ENCODE results near the gene G0S2.
A peak's percentile ranks its signal among the peaks of the same experiment; 100 is the strongest.

The G0S2 gene

DNA sequence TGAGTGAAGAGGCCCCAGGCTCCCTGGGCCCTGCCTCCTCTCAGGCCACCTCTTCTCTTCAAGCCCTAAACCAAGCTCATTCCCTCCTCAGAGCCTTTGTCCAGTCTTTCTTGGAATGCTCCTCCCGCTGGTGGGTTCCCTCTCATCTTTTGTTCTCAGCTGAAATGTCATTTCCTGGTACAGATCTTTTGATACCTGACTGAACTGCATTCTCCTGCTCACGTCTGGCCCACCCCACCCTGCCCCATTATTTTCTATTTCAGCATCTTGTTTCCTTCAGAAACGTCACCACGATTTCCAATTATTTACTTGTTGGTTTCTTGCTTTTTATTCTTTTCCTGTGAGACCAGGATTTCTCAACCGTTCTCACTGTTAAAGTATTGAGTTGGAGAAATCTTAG, 39.4 kb upstream of the G0S2 start:
- no peaks in the 10 kb centered on the region for H3K4me1 Mint-ChIP-seq
- H3K27ac Mint-ChIP-seq (ENCODE audit: low read depth) = no peak overlapping the region
- ATAC-seq (replicated peaks; ENCODE audit: extremely low read depth, poor library complexity, severe bottlenecking) (no peak), DNase-seq (ENCODE audit: low spot score in 2 of 2) (no peak)
- H3K36me3 Mint-ChIP-seq (ENCODE audit: insufficient read depth) = no peaks in the 10 kb centered on the region
- H3K9me3 Mint-ChIP-seq = no peaks in the 10 kb centered on the region
- H3K4me3 Mint-ChIP-seq = no peak overlapping the region
- H3K27me3 Mint-ChIP-seq = no peaks in the 10 kb centered on the region

DNA sequence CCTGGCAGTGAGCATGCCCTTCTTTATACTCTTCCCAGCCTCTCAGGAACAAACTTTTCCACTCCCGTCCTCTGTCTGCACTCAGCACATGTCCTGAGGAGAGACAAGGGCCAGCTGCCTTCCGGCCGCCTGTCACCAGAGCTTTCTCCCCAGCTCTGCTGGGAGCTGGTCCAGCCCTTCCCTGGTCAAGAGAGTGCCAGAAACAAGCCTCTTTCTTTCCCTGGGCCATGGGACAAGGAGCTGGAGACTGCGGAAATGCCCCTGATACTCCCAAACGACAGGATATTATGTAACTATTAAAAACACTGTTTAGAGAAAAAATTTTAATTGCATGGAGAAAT, 33.4 kb upstream of the G0S2 start:
- H3K36me3 Mint-ChIP-seq (ENCODE audit: insufficient read depth) = no peaks in the 10 kb centered on the region
- no peak overlapping the region for H3K27ac Mint-ChIP-seq (ENCODE audit: low read depth)
- no peaks in the 10 kb centered on the region for H3K4me1 Mint-ChIP-seq
- DNase-seq (ENCODE audit: low spot score in 2 of 2) (no peak), ATAC-seq (replicated peaks; ENCODE audit: extremely low read depth, poor library complexity, severe bottlenecking) (no peak)
- no peaks in the 10 kb centered on the region for H3K9me3 Mint-ChIP-seq
- no peak overlapping the region for H3K4me3 Mint-ChIP-seq
- H3K27me3 Mint-ChIP-seq = no peaks in the 10 kb centered on the region

DNA sequence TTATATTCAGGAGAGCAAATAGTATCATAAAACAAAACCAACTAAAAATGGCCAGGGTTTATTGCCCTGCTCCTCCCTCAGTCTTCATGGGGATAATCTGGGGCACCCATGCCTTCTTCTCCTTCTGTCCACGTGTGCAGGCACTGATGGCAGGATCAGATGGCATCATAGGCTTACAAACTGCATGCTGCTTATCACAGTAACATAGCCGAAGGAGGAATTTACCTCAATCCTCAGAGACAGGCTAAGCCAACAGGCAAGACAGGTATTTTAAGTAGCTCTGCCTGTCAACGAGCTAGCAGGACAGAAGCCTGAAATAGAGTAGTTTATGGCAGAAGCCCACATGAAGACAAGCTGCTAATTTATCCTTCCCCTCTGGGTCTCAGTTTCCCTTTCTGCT, 32.4 kb upstream of the G0S2 start:
- H3K27me3 Mint-ChIP-seq = no peaks in the 10 kb centered on the region
- no peaks in the 10 kb centered on the region for H3K9me3 Mint-ChIP-seq
- no peak for ATAC-seq (replicated peaks; ENCODE audit: extremely low read depth, poor library complexity, severe bottlenecking)
- no peaks in the 10 kb centered on the region for H3K4me1 Mint-ChIP-seq
- H3K4me3 Mint-ChIP-seq = no peak overlapping the region
- H3K36me3 Mint-ChIP-seq (ENCODE audit: insufficient read depth) = no peaks in the 10 kb centered on the region
- no peak for DNase-seq (ENCODE audit: low spot score in 2 of 2)
- no peak overlapping the region for H3K27ac Mint-ChIP-seq (ENCODE audit: low read depth)

DNA sequence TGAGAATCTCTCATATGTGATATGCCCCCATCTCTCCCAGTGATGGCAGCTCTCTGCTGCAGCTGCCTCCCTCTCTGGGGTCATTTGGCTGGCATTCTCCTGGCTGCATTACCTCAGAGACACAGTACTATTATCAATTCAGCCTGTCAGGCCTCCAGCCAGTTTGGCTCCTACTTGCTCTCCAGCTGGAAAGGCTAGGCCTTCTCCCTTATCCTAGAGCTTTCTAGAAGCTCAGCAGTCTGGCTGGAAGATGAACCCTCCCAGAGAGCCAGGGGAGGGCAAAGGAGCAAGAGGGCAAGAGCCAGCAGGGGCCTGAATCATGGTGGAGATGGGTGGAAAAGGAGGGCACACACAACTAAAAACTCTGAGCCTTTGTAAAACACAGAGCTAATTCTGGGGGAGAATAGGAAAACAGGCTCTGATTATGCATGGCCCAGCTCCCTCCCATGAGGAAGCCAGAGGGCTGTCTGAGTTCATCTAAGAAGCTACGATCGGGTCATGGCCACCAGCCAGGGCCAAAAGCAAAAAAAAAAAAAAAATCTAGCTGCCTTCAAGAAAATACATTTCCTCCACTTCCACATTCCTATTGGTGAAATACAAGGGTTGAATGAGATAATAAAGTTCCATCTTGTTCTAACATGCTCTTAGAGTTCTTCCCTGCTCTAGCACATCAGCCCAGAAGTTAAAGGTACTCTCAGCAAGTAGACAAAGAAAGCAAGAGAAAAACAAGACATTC, 31.8 kb upstream of the G0S2 start:
- DNase-seq (ENCODE audit: low spot score in 2 of 2) (no peak), ATAC-seq (replicated peaks; ENCODE audit: extremely low read depth, poor library complexity, severe bottlenecking) (no peak)
- Mint-ChIP-seq H3K27ac (ENCODE audit: low read depth) (no peak overlapping the region), H3K4me1 (no peaks in the 10 kb centered on the region), H3K36me3 (ENCODE audit: insufficient read depth) (no peaks in the 10 kb centered on the region), H3K9me3 (no peaks in the 10 kb centered on the region), H3K27me3 (no peaks in the 10 kb centered on the region), H3K4me3 (no peak overlapping the region)

DNA sequence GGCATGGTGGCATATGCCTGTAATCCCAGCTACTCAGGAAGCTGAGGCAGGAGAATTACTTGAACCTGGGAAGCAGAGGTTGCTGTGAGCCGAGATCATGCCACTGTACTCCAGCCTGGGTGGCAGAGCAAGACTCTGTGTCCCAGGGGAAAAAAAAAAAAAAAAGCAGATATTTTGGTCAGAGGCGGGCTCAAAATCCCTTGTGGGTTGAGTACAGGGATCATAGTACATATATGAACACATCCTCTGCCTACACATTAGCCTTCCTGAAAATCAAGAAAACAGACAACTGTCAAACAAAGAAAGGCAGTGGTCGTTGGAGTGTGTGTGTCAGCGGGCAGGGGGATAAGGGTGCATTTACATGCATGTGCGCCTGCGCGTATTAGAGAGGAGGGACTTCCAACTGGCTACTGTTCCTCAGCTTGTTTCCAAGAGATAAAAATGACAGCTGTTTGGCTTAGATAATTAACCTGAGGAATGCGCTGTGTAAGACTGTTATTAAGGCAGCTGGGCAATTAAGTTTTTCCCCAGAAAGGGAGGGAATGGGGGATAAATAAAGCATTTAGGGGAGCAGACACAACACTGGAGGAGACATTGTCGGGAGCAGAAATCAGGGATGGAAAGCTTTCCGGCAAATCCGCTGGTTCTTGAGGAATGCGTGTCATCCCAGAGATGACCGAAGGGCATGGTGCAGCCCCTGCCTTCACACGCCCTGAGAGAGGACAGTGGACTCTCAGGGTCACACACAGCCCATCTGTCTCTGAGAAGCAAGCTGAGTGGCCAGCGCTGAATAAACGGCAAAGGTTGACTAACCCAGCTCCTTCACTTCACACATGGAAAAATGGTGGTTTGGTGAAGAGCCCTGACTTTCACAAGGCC, 29.4 kb upstream of the G0S2 start:
- no peaks in the 10 kb centered on the region for H3K36me3 Mint-ChIP-seq (ENCODE audit: insufficient read depth)
- H3K9me3 Mint-ChIP-seq = no peaks in the 10 kb centered on the region

DNA sequence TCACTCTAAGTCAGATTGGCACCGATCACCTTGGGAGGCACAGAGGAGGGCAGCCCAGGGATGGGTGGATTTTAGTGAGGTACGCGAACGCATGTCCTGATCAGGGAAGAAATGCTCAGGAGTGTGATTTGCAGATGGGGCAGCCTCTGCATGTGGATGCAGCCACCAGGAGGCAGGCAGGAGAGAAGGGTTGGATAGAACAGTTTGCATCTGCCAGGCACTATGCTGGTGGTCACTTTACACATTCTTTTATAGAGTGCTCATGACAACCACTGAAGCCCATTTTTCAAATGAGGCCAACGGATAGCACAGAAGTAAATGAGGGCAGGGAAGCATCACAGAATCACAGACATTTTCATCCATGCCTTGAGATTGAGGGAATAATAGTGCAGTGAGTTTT, 28.7 kb upstream of the G0S2 start:
- ATAC-seq (replicated peaks; ENCODE audit: extremely low read depth, poor library complexity, severe bottlenecking) (no peak), DNase-seq (ENCODE audit: low spot score in 2 of 2) (no peak)
- Mint-ChIP-seq H3K9me3 (no peaks in the 10 kb centered on the region), H3K27me3 (no peaks in the 10 kb centered on the region), H3K4me1 (peaks cover 5% of the 10 kb centered on the region), H3K27ac (ENCODE audit: low read depth) (no peak overlapping the region), H3K36me3 (ENCODE audit: insufficient read depth) (no peaks in the 10 kb centered on the region), H3K4me3 (no peak overlapping the region)

More for the DNA sequence above, 29.4 kb upstream of the G0S2 start:
- Mint-ChIP-seq H3K27ac (ENCODE audit: low read depth) (no peak overlapping the region), H3K27me3 (no peaks in the 10 kb centered on the region), H3K4me3 (no peak overlapping the region), H3K4me1 (no peaks in the 10 kb centered on the region)
- DNase-seq (ENCODE audit: low spot score in 2 of 2) = no peak
- no peak for ATAC-seq (replicated peaks; ENCODE audit: extremely low read depth, poor library complexity, severe bottlenecking)

DNA sequence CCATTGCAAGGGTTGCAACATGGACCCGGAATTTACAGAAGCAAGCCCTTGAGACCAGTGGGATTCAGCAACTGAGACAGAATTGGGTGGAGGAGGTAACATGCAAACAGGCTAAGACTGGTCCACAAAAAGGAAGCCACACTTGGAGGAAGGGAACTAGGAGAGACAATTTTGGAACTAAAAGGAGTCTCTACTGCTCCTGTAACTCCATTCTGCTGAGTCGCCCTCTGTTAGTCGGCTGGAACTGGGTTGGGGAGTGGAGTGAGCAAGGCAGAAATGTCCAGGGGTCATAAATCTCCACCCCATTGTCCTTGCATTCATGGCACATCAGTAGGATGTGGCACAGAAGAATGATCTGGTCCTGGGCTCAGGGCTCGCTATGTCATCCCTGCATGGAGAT, 28.1 kb upstream of the G0S2 start:
- no peak for DNase-seq (ENCODE audit: low spot score in 2 of 2)
- no peak overlapping the region for H3K4me3 Mint-ChIP-seq
- no peak overlapping the region for H3K27ac Mint-ChIP-seq (ENCODE audit: low read depth)
- H3K4me1 Mint-ChIP-seq = peaks cover 5% of the 10 kb centered on the region
- H3K36me3 Mint-ChIP-seq (ENCODE audit: insufficient read depth) = no peaks in the 10 kb centered on the region
- no peak for ATAC-seq (replicated peaks; ENCODE audit: extremely low read depth, poor library complexity, severe bottlenecking)
- no peaks in the 10 kb centered on the region for H3K27me3 Mint-ChIP-seq
- H3K9me3 Mint-ChIP-seq = no peaks in the 10 kb centered on the region

DNA sequence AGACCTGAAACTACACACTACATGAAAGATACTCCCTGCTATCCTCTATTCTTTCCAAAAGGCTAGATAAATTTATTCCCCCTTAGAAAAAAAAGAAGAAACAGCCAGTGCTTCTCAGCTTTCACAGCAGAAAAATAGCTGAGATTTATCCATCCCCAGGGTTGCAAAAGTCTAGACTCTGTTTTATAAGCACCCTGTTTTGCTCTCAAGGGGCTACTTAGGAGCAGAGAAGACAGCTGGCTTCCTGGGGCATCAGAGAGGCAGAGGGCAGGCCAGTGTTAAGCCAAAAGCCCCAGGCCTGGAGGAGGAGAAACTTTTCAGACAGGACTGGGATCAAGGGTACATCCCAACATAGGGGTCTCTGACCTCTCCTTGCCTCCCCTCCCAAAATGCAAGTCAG, 26.9 kb upstream of the G0S2 start:
- DNase-seq (ENCODE audit: low spot score in 2 of 2) (no peak), ATAC-seq (replicated peaks; ENCODE audit: extremely low read depth, poor library complexity, severe bottlenecking) (no peak)
- no peaks in the 10 kb centered on the region for H3K36me3 Mint-ChIP-seq (ENCODE audit: insufficient read depth)
- H3K27me3 Mint-ChIP-seq = no peaks in the 10 kb centered on the region
- no peak overlapping the region for H3K27ac Mint-ChIP-seq (ENCODE audit: low read depth)
- H3K4me1 Mint-ChIP-seq = peaks cover 5% of the 10 kb centered on the region
- no peak overlapping the region for H3K4me3 Mint-ChIP-seq
- no peaks in the 10 kb centered on the region for H3K9me3 Mint-ChIP-seq

DNA sequence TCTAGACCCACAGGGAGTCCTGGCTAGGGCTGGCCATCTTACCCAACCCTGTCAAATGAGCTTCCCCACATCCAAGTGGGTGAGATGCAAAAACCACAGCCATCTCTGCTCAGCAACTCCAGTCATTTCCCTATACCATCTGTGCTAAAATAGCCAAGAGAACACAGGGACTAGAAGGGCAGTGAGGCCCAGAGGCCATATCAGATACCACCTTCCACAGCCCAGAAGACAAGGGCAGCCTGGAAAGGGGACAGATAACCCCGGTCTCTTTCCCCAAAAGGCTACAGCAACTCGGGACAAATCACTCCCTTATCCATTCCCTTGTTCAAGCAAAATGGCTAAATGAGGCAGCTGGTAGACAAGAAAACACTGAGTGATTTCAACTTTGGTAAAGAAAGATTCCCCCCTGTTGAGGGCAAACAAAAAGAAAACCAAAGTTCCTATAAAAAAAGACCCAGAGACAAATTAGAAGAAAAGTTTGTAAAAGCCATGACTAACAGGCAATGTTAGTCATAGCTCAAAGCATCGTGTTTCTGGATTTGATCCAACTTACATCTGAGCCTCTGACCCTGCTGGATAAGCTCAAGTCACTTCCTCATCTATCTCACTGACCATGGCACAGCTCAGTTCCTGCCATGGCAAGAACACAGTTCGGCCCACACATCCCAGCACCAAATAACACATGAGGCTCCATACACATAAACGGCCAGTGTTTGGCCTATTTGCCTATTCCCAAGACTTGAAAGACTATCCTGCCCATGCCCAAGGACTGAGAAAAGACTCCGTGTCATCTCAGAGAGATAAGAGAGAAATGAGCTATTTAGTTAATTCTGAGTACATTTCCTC, 26.1 kb upstream of the G0S2 start:
- H3K4me3 Mint-ChIP-seq = no peak overlapping the region
- no peaks in the 10 kb centered on the region for H3K36me3 Mint-ChIP-seq (ENCODE audit: insufficient read depth)
- H3K27ac Mint-ChIP-seq (ENCODE audit: low read depth) = no peak overlapping the region
- no peaks in the 10 kb centered on the region for H3K27me3 Mint-ChIP-seq
- peaks cover 5% of the 10 kb centered on the region for H3K4me1 Mint-ChIP-seq
- no peak for DNase-seq (ENCODE audit: low spot score in 2 of 2)
- ATAC-seq (replicated peaks; ENCODE audit: extremely low read depth, poor library complexity, severe bottlenecking) = no peak
- no peaks in the 10 kb centered on the region for H3K9me3 Mint-ChIP-seq

DNA sequence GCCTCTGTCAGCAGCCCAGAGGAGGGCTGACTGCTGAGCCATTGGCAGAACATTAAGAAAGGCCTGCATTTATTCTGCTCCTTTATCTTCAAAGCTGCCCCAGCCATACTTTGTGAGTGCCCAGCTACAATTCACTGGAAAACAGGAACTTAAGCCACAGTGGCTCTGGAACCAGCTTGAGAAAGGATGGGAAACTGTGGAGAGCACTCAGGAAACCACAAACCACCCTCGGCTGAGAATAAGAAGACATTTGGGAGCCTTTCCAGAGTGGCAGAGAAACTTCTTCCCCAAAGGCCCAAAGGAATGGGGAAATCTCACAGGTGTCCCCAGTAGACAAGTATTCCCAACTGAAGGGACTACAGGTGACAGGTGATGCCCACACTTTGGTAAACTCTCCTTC, 24.8 kb upstream of the G0S2 start:
- Mint-ChIP-seq H3K4me3 (no peak overlapping the region), H3K36me3 (ENCODE audit: insufficient read depth) (peaks cover 1% of the 10 kb centered on the region)
- ATAC-seq (replicated peaks; ENCODE audit: extremely low read depth, poor library complexity, severe bottlenecking) = no peak

DNA sequence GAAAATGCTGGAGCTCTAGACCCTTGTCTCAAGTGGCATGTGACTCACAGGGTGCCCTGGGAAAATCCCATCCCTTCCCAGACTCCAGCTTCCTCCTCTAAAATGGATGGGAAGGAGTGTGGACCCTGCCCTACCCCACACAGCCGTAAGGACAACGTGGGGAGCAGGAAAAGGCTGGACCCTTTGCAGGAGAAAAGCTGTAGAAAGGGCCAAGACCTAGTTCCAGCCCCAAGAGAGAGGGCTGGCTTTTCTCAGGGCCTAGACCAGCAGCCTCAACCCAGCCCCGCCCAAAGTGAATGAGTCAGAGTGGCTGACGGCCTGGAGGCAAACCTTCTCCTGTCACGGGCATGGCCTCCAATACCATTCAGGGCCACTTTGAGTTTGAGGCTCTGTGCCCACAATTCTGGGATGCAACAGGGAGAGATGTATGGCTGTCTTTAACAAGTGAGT, 24.0 kb upstream of the G0S2 start:
- Mint-ChIP-seq H3K4me1 (peaks cover 5% of the 10 kb centered on the region), H3K27me3 (no peaks in the 10 kb centered on the region), H3K27ac (ENCODE audit: low read depth) (no peak overlapping the region), H3K4me3 (no peak overlapping the region), H3K36me3 (ENCODE audit: insufficient read depth) (peaks cover 1% of the 10 kb centered on the region), H3K9me3 (no peaks in the 10 kb centered on the region)
- DNase-seq (ENCODE audit: low spot score in 2 of 2) = no peak
- peak; percentile 58 for ATAC-seq (replicated peaks; ENCODE audit: extremely low read depth, poor library complexity, severe bottlenecking)

More for the DNA sequence above, 24.8 kb upstream of the G0S2 start:
- Mint-ChIP-seq H3K4me1 (peaks cover 5% of the 10 kb centered on the region), H3K27me3 (no peaks in the 10 kb centered on the region), H3K27ac (ENCODE audit: low read depth) (no peak overlapping the region), H3K9me3 (no peaks in the 10 kb centered on the region)
- no peak for DNase-seq (ENCODE audit: low spot score in 2 of 2)

DNA sequence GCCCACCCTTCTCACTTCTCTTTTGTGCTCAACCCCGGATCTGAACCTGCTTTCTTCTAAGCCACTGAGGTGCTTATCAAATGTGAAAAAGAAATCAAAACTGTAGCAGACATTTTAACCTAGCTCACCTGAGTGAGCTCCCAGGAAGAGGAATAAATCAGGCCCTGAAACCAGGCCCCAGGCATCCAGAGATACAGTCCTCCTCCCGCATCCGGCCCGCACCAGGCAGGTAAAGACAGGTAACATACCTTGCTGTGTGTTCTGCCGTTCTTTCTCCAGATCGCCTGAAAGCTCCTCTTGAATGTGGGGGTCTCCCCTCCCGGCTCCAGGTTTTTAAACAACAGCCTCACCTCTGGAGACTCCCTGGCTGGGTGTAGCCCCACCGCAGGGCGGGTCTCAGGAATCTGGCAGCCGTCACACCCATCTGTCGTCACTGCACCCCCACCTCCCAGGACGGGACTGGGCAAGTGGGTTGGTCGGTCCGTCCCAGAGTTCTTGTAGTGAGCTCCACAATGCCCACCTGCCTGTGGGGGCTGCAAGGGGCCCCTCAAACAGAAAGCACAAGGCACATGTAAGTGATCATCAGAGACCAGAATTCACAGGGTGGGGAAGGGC, 23.0 kb upstream of the G0S2 start, which contains the start of gene LAMB3:
TSS of gene LAMB3 (minus strand) at position 305 of the 615 bp plus-strand sequence. CDS start 1,481 bp downstream, outside the sequence.
- Mint-ChIP-seq H3K27ac (ENCODE audit: low read depth) (no peak within 1 kb of the TSS), H3K4me1 (peaks cover 5% of the 10 kb centered on the region), H3K4me3 (no peak within 1 kb of the TSS), H3K36me3 (ENCODE audit: insufficient read depth) (peaks cover 1% of the 10 kb centered on the region), H3K27me3 (no peaks in the 10 kb centered on the region), H3K9me3 (no peaks in the 10 kb centered on the region)
- ATAC-seq (replicated peaks; ENCODE audit: extremely low read depth, poor library complexity, severe bottlenecking) (no peak), DNase-seq (ENCODE audit: low spot score in 2 of 2) (no peak)
